ENCODE measurements around the gene DENND5A.
A peak's percentile ranks its signal among the peaks of the same experiment; 100 is the strongest.
"Not testable (repeated sequence)": the region's sequence is repeated elsewhere in the genome, so short reads cannot be mapped to it uniquely, and the experiment has no call there.

Gene DENND5A

GRCh38 chr11:9219115-9219514 is 46.0 kb downstream of the DENND5A start:
- Histone ChIP-seq H3K4me1 (ENCODE audit: control insufficient read depth, low read depth, low read length) (no peaks in the 10 kb centered on the region), H3K23ac (ENCODE audit: low read length) (no peak overlapping the region), H3K4me3 (ENCODE audit: low read length) (no peak overlapping the region), H3K36me3 (ENCODE audit: control insufficient read depth, insufficient read depth, low read length) (no peaks in the 10 kb centered on the region), H3K4ac (ENCODE audit: low read depth, low read length) (no peak overlapping the region), H2BK15ac (replicated peaks; ENCODE audit: low read depth) (no peak overlapping the region), H3K27ac (ENCODE audit: low read depth, low read length) (no peak overlapping the region), H3K27me3 (ENCODE audit: insufficient read depth, low read length, poor library complexity) (no peaks in the 10 kb centered on the region), H2BK5ac (ENCODE audit: low read length) (no peak overlapping the region), H3K79me1 (ENCODE audit: low read length) (peaks cover 5% of the 10 kb centered on the region), H3K79me2 (ENCODE audit: control insufficient read depth, insufficient read depth, low read length) (peaks cover 33% of the 10 kb centered on the region), H3K9ac (ENCODE audit: low read length) (no peak overlapping the region), H3K18ac (ENCODE audit: low read length) (no peak overlapping the region), H3K4me2 (ENCODE audit: low read length) (no peak overlapping the region), H4K8ac (ENCODE audit: low read depth, low read length) (no peak overlapping the region), H4K5ac (ENCODE audit: low read length) (no peak overlapping the region), H3K56ac (ENCODE audit: low read length) (no peak overlapping the region), H2AK5ac (ENCODE audit: low read length) (no peak overlapping the region), H2BK120ac (ENCODE audit: low read depth, low read length) (no peak overlapping the region)
- DNase-seq, result no peak
- WGBS (ENCODE audit: extremely low coverage, insufficient coverage, low lambda C conversion rate), result no CpG with 5 or more reads among the region's 2 CpGs

GRCh38 chr11:9214765-9215164 is 50.4 kb downstream of the DENND5A start:
- Histone ChIP-seq H2BK120ac (ENCODE audit: low read depth, low read length) (no peak overlapping the region), H4K8ac (ENCODE audit: low read depth, low read length) (no peak overlapping the region), H4K5ac (ENCODE audit: low read length) (no peak overlapping the region), H2AK5ac (ENCODE audit: low read length) (no peak overlapping the region), H3K23ac (ENCODE audit: low read length) (no peak overlapping the region), H2BK15ac (replicated peaks; ENCODE audit: low read depth) (no peak overlapping the region), H3K56ac (ENCODE audit: low read length) (no peak overlapping the region), H3K4me2 (ENCODE audit: low read length) (no peak overlapping the region), H3K9ac (ENCODE audit: low read length) (no peak overlapping the region), H2BK5ac (ENCODE audit: low read length) (no peak overlapping the region), H3K27ac (ENCODE audit: low read depth, low read length) (no peak overlapping the region), H3K27me3 (ENCODE audit: insufficient read depth, low read length, poor library complexity) (no peaks in the 10 kb centered on the region), H3K4me3 (ENCODE audit: low read length) (no peak overlapping the region), H3K79me2 (ENCODE audit: control insufficient read depth, insufficient read depth, low read length) (peaks cover 40% of the 10 kb centered on the region), H3K79me1 (ENCODE audit: low read length) (peaks cover 15% of the 10 kb centered on the region), H3K4me1 (ENCODE audit: control insufficient read depth, low read depth, low read length) (no peaks in the 10 kb centered on the region), H3K18ac (ENCODE audit: low read length) (peak overlapping the region; percentile 68), H3K36me3 (ENCODE audit: control insufficient read depth, insufficient read depth, low read length) (no peaks in the 10 kb centered on the region), H3K4ac (ENCODE audit: low read depth, low read length) (no peak overlapping the region)
- peak; percentile 73 for DNase-seq
- no CpG with 5 or more reads among the region's 5 CpGs for WGBS (ENCODE audit: extremely low coverage, insufficient coverage, low lambda C conversion rate)

GRCh38 chr11:9211322-9211721 is 53.8 kb downstream of the DENND5A start:
- no CpG with 5 or more reads among the region's 3 CpGs for WGBS (ENCODE audit: extremely low coverage, insufficient coverage, low lambda C conversion rate)
- no peak overlapping the region for H3K27ac ChIP-seq (ENCODE audit: low read depth, low read length)

GRCh38 chr11:9210922-9211320 is 54.2 kb downstream of the DENND5A start:
- H3K79me2 ChIP-seq (ENCODE audit: control insufficient read depth, insufficient read depth, low read length), result peaks cover 34% of the 10 kb centered on the region
- H3K27ac ChIP-seq (ENCODE audit: low read depth, low read length), result no peak overlapping the region
- H3K4me1 ChIP-seq (ENCODE audit: control insufficient read depth, low read depth, low read length), result no peaks in the 10 kb centered on the region
- no peak overlapping the region for H3K56ac ChIP-seq (ENCODE audit: low read length)
- no CpG with 5 or more reads among the region's 1 CpG for WGBS (ENCODE audit: extremely low coverage, insufficient coverage, low lambda C conversion rate)
- no peak overlapping the region for H2BK15ac ChIP-seq (replicated peaks; ENCODE audit: low read depth)
- no peak overlapping the region for H4K5ac ChIP-seq (ENCODE audit: low read length)
- peaks cover 21% of the 10 kb centered on the region for H3K79me1 ChIP-seq (ENCODE audit: low read length)
- H4K8ac ChIP-seq (ENCODE audit: low read depth, low read length), result no peak overlapping the region
- no peak overlapping the region for H3K23ac ChIP-seq (ENCODE audit: low read length)
- H3K36me3 ChIP-seq (ENCODE audit: control insufficient read depth, insufficient read depth, low read length), result no peaks in the 10 kb centered on the region
- peak overlapping the region; percentile 25 for H3K18ac ChIP-seq (ENCODE audit: low read length)
- no peak overlapping the region for H3K9ac ChIP-seq (ENCODE audit: low read length)
- no peak overlapping the region for H2BK120ac ChIP-seq (ENCODE audit: low read depth, low read length)
- DNase-seq, result no peak
- no peak overlapping the region for H3K4me2 ChIP-seq (ENCODE audit: low read length)
- no peak overlapping the region for H2BK5ac ChIP-seq (ENCODE audit: low read length)
- H3K27me3 ChIP-seq (ENCODE audit: insufficient read depth, low read length, poor library complexity), result no peaks in the 10 kb centered on the region
- no peak overlapping the region for H3K4ac ChIP-seq (ENCODE audit: low read depth, low read length)
- H3K4me3 ChIP-seq (ENCODE audit: low read length), result no peak overlapping the region
- H2AK5ac ChIP-seq (ENCODE audit: low read length), result no peak overlapping the region

More at GRCh38 chr11:9211322-9211721, 53.8 kb downstream of the DENND5A start:
- Histone ChIP-seq H3K4me3 (ENCODE audit: low read length) (no peak overlapping the region), H3K18ac (ENCODE audit: low read length) (no peak overlapping the region), H3K9ac (ENCODE audit: low read length) (no peak overlapping the region), H3K4me2 (ENCODE audit: low read length) (no peak overlapping the region), H3K27me3 (ENCODE audit: insufficient read depth, low read length, poor library complexity) (no peaks in the 10 kb centered on the region), H3K36me3 (ENCODE audit: control insufficient read depth, insufficient read depth, low read length) (no peaks in the 10 kb centered on the region), H3K79me1 (ENCODE audit: low read length) (peaks cover 21% of the 10 kb centered on the region), H2BK15ac (replicated peaks; ENCODE audit: low read depth) (no peak overlapping the region), H3K4ac (ENCODE audit: low read depth, low read length) (no peak overlapping the region), H2BK5ac (ENCODE audit: low read length) (no peak overlapping the region), H3K23ac (ENCODE audit: low read length) (no peak overlapping the region), H3K4me1 (ENCODE audit: control insufficient read depth, low read depth, low read length) (no peaks in the 10 kb centered on the region), H3K79me2 (ENCODE audit: control insufficient read depth, insufficient read depth, low read length) (peaks cover 37% of the 10 kb centered on the region), H4K5ac (ENCODE audit: low read length) (no peak overlapping the region), H2AK5ac (ENCODE audit: low read length) (no peak overlapping the region), H4K8ac (ENCODE audit: low read depth, low read length) (no peak overlapping the region), H2BK120ac (ENCODE audit: low read depth, low read length) (no peak overlapping the region), H3K56ac (ENCODE audit: low read length) (no peak overlapping the region)
- DNase-seq, result no peak

- no peak overlapping the region for H4K8ac ChIP-seq (ENCODE audit: low read depth, low read length)
- H3K4me2 ChIP-seq (ENCODE audit: low read length), result no peak overlapping the region
- no peak overlapping the region for H3K27ac ChIP-seq (ENCODE audit: low read depth, low read length)
- peaks cover 34% of the 10 kb centered on the region for H3K79me2 ChIP-seq (ENCODE audit: control insufficient read depth, insufficient read depth, low read length)
- no peaks in the 10 kb centered on the region for H3K4me1 ChIP-seq (ENCODE audit: control insufficient read depth, low read depth, low read length)
- peaks cover 21% of the 10 kb centered on the region for H3K79me1 ChIP-seq (ENCODE audit: low read length)
- H3K4ac ChIP-seq (ENCODE audit: low read depth, low read length), result no peak overlapping the region
- H2BK120ac ChIP-seq (ENCODE audit: low read depth, low read length), result no peak overlapping the region
- no peak overlapping the region for H4K5ac ChIP-seq (ENCODE audit: low read length)
- H3K4me3 ChIP-seq (ENCODE audit: low read length), result no peak overlapping the region
- no peak overlapping the region for H3K23ac ChIP-seq (ENCODE audit: low read length)
- H3K9ac ChIP-seq (ENCODE audit: low read length), result no peak overlapping the region
- no peak overlapping the region for H2BK5ac ChIP-seq (ENCODE audit: low read length)
- no peak overlapping the region for H3K56ac ChIP-seq (ENCODE audit: low read length)
- H3K18ac ChIP-seq (ENCODE audit: low read length), result no peak overlapping the region
- DNase-seq, result peak; percentile 28
- WGBS (ENCODE audit: extremely low coverage, insufficient coverage, low lambda C conversion rate), result no CpG with 5 or more reads among the region's 5 CpGs
- no peak overlapping the region for H2AK5ac ChIP-seq (ENCODE audit: low read length)
- no peak overlapping the region for H2BK15ac ChIP-seq (replicated peaks; ENCODE audit: low read depth)
- no peaks in the 10 kb centered on the region for H3K27me3 ChIP-seq (ENCODE audit: insufficient read depth, low read length, poor library complexity)
- H3K36me3 ChIP-seq (ENCODE audit: control insufficient read depth, insufficient read depth, low read length), result no peaks in the 10 kb centered on the region
Measured at GRCh38 chr11:9210224-9210921, 54.8 kb downstream of the DENND5A start.

GRCh38 chr11:9209604-9210003 is 55.5 kb downstream of the DENND5A start:
- H3K4me2 ChIP-seq (ENCODE audit: low read length); H3K27ac ChIP-seq (ENCODE audit: low read depth, low read length); H4K8ac ChIP-seq (ENCODE audit: low read depth, low read length); H3K18ac ChIP-seq (ENCODE audit: low read length); H3K27me3 ChIP-seq (ENCODE audit: insufficient read depth, low read length, poor library complexity); H2BK15ac ChIP-seq (replicated peaks; ENCODE audit: low read depth); H2BK5ac ChIP-seq (ENCODE audit: low read length); H3K23ac ChIP-seq (ENCODE audit: low read length); DNase-seq; H3K56ac ChIP-seq (ENCODE audit: low read length); H3K9ac ChIP-seq (ENCODE audit: low read length); H3K4me3 ChIP-seq (ENCODE audit: low read length); H4K5ac ChIP-seq (ENCODE audit: low read length); H3K4ac ChIP-seq (ENCODE audit: low read depth, low read length); H2AK5ac ChIP-seq (ENCODE audit: low read length); H2BK120ac ChIP-seq (ENCODE audit: low read depth, low read length); H3K36me3 ChIP-seq (ENCODE audit: control insufficient read depth, insufficient read depth, low read length); H3K4me1 ChIP-seq (ENCODE audit: control insufficient read depth, low read depth, low read length): not testable (repeated sequence)
- no CpG with 5 or more reads among the region's 4 CpGs for WGBS (ENCODE audit: extremely low coverage, insufficient coverage, low lambda C conversion rate)
- Histone ChIP-seq H3K79me1 (ENCODE audit: low read length) (peaks cover 19% of the 10 kb centered on the region), H3K79me2 (ENCODE audit: control insufficient read depth, insufficient read depth, low read length) (peaks cover 31% of the 10 kb centered on the region)
